ENCODE results near the gene TEP1. TPM values are rescaled to one million over a fixed set of nuclear protein-coding genes. Genes with fewer than 3 reads are reported as not detected.

TEP1 gene
- total and polyA plus RNA-seq, 2 experiments from 2014 or later: 3.0 to 8.5 TPM

DNA sequence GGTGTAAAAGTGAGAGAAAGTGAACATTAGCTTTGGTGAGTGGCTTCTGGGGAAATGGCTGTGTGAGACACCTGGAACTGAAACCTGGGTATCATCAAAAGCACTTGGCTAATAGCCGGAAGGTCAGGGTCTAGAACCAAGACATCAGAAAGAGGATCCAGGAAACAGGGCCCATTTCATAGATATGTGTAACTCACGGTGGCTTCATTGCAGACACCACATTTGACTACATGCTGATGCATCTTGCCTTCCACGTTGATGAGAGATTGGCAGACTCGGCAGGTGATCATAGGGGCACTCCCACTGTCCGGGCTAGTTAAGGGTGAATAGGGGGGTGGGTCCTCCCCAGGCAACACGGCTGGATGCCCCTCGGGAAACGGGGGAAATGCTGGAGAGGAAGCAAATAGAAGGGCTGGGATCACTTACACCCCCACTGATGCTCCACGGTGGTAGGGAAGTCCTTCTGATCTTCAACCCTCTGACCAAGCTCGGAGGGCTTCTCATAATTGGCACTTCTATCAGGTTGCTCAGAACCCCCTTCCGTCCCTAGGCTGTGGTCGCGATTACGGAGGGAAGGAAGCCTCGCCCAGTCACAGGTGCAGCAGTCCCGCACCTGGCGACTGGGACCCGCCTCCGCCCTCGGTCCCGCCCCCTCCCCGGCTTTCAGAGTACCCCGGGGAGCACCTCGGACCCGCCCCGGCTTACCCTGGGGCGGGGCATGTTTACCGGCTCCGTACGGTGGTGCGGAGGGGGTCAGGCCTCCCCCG is 47.3 kb upstream of the TEP1 start:
- peaks cover 29% of the 10 kb centered on the region; the same call in 1 of the 2 replicates for H3F3A ChIP-seq (replicated peaks; ENCODE audit: low read depth)
- peaks cover 28% of the 10 kb centered on the region for H3K79me2 ChIP-seq (replicated peaks; ENCODE audit: insufficient read depth)
- peak overlapping the region; percentile 93 for H3K27ac Mint-ChIP-seq
- peak overlapping the region; percentile 64 for H3K4me3 ChIP-seq
- DNase-seq (ENCODE audit: low spot score) (peak; percentile 76), ATAC-seq (peak; percentile 59)
- peaks cover 22% of the 10 kb centered on the region for H3K4me1 Mint-ChIP-seq
- peaks cover 5% of the 10 kb centered on the region; the same call in 1 of the 2 replicates for H3K9me2 ChIP-seq (ENCODE audit: insufficient read depth)
- peaks cover 3% of the 10 kb centered on the region; the same call in 2 of the 3 replicates for H3K36me3 Mint-ChIP-seq (ENCODE audit: low read depth)
- peaks cover 11% of the 10 kb centered on the region for H4K20me1 ChIP-seq (replicated peaks; ENCODE audit: insufficient read depth)
- peak overlapping the region; percentile 91 for H3K4me2 ChIP-seq
- TF ChIP-seq, protein P1, sequence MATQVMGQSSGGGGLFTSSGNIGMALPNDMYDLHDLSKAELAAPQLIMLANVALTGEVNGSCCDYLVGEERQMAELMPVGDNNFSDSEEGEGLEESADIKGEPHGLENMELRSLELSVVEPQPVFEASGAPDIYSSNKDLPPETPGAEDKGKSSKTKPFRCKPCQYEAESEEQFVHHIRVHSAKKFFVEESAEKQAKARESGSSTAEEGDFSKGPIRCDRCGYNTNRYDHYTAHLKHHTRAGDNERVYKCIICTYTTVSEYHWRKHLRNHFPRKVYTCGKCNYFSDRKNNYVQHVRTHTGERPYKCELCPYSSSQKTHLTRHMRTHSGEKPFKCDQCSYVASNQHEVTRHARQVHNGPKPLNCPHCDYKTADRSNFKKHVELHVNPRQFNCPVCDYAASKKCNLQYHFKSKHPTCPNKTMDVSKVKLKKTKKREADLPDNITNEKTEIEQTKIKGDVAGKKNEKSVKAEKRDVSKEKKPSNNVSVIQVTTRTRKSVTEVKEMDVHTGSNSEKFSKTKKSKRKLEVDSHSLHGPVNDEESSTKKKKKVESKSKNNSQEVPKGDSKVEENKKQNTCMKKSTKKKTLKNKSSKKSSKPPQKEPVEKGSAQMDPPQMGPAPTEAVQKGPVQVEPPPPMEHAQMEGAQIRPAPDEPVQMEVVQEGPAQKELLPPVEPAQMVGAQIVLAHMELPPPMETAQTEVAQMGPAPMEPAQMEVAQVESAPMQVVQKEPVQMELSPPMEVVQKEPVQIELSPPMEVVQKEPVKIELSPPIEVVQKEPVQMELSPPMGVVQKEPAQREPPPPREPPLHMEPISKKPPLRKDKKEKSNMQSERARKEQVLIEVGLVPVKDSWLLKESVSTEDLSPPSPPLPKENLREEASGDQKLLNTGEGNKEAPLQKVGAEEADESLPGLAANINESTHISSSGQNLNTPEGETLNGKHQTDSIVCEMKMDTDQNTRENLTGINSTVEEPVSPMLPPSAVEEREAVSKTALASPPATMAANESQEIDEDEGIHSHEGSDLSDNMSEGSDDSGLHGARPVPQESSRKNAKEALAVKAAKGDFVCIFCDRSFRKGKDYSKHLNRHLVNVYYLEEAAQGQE (IDR thresholded peaks at IDR 0.05; ENCODE audit: unreplicated experiment): no peak
- TF ChIP-seq, protein P2, sequence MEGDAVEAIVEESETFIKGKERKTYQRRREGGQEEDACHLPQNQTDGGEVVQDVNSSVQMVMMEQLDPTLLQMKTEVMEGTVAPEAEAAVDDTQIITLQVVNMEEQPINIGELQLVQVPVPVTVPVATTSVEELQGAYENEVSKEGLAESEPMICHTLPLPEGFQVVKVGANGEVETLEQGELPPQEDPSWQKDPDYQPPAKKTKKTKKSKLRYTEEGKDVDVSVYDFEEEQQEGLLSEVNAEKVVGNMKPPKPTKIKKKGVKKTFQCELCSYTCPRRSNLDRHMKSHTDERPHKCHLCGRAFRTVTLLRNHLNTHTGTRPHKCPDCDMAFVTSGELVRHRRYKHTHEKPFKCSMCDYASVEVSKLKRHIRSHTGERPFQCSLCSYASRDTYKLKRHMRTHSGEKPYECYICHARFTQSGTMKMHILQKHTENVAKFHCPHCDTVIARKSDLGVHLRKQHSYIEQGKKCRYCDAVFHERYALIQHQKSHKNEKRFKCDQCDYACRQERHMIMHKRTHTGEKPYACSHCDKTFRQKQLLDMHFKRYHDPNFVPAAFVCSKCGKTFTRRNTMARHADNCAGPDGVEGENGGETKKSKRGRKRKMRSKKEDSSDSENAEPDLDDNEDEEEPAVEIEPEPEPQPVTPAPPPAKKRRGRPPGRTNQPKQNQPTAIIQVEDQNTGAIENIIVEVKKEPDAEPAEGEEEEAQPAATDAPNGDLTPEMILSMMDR (conservative IDR thresholded peaks at IDR 0.05; ENCODE audit: low read depth in 2 of 2): no peak
- TF ChIP-seq EZH2phosphoT487 (IDR thresholded peaks at IDR 0.05; ENCODE audit: unreplicated experiment): no peak
- TF ChIP-seq CREB1 (CRISPR knock-in tag; IDR thresholded peaks at IDR 0.05; ENCODE audit: low read depth): no peak
- H3K36me3 ChIP-seq (ENCODE audit: insufficient read depth): peaks cover 17% of the 10 kb centered on the region
- peaks cover 15% of the 10 kb centered on the region for H3K27me3 Mint-ChIP-seq (ENCODE audit: insufficient read depth, low read depth, poor library complexity)
- peaks cover 11% of the 10 kb centered on the region for H3K9me3 Mint-ChIP-seq
- H3K27me3 ChIP-seq (ENCODE audit: insufficient read depth): no peaks in the 10 kb centered on the region
- peak overlapping the region; percentile 53 for H3K27ac ChIP-seq (ENCODE audit: low read depth)
- H3K4me1 ChIP-seq (ENCODE audit: insufficient read depth): peaks cover 22% of the 10 kb centered on the region
- peak overlapping the region; percentile 95 for H3K4me3 Mint-ChIP-seq
- no peak overlapping the region for H2AFZ ChIP-seq

DNA sequence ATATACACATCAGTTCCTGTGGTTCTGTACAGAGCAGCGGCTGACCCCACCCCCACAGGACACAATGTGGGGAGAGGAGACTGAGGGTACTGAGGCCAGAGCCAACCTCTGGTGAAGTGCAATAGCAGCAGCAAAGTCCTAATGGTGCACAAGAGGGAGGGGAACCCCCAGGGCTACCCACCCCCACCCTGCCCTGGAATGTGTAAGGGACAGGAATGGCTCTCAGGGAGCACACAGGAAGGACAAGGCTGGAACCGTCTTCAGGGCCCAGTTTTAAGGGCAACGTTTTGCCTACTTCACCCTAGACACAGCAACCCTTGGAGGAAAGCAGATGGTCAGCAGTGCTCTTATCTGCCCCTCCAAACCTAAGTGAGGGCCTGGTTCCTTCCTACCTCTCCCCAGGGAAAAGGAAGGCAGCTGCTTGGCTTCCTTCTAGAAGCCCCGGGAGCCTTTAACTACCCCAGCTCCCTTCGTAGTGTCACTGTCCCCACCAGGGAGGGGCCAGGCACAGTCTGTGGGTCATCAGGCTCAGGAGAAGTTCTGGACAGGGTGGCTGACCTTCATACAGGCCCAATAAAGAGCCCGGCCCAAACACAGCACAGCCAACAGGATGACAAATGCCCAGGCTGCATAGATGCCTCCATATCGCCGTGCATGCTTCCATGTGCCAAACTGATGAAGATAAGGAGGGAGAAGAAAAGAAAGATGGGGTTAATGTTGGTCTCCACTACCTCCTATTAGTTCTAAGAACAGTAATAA is 44.9 kb upstream of the TEP1 start:
- H3K36me3 Mint-ChIP-seq (ENCODE audit: low read depth): peaks cover 5% of the 10 kb centered on the region; the same call in 2 of the 3 replicates
- Histone ChIP-seq H3K4me2 (no peak overlapping the region), H3F3A (replicated peaks; ENCODE audit: low read depth) (peaks cover 32% of the 10 kb centered on the region; the same call in 1 of the 2 replicates), H3K36me3 (ENCODE audit: insufficient read depth) (peaks cover 17% of the 10 kb centered on the region), H3K79me2 (replicated peaks; ENCODE audit: insufficient read depth) (peaks cover 42% of the 10 kb centered on the region), H3K27ac (ENCODE audit: low read depth) (peak overlapping the region; percentile 67), H3K27me3 (ENCODE audit: insufficient read depth) (no peaks in the 10 kb centered on the region), H3K4me1 (ENCODE audit: insufficient read depth) (peaks cover 29% of the 10 kb centered on the region), H3K9me2 (ENCODE audit: insufficient read depth) (peaks cover 5% of the 10 kb centered on the region; the same call in 1 of the 2 replicates), H4K20me1 (replicated peaks; ENCODE audit: insufficient read depth) (peaks cover 11% of the 10 kb centered on the region), H3K4me3 (no peak overlapping the region), H2AFZ (no peak overlapping the region)
- H3K27me3 Mint-ChIP-seq (ENCODE audit: insufficient read depth, low read depth, poor library complexity): peaks cover 12% of the 10 kb centered on the region
- DNase-seq (ENCODE audit: low spot score): peak; percentile 15
- H3K4me1 Mint-ChIP-seq: peaks cover 22% of the 10 kb centered on the region
- H3K27ac Mint-ChIP-seq: no peak overlapping the region; the same call in 1 of the 2 replicates
- no peak for ATAC-seq
- 0 out of 3 replicates have a peak overlapping the region, but pooled peaks have one; percentile 95 for H3K4me3 Mint-ChIP-seq
- H3K9me3 Mint-ChIP-seq: peaks cover 11% of the 10 kb centered on the region
- TF ChIP-seq, protein P3, sequence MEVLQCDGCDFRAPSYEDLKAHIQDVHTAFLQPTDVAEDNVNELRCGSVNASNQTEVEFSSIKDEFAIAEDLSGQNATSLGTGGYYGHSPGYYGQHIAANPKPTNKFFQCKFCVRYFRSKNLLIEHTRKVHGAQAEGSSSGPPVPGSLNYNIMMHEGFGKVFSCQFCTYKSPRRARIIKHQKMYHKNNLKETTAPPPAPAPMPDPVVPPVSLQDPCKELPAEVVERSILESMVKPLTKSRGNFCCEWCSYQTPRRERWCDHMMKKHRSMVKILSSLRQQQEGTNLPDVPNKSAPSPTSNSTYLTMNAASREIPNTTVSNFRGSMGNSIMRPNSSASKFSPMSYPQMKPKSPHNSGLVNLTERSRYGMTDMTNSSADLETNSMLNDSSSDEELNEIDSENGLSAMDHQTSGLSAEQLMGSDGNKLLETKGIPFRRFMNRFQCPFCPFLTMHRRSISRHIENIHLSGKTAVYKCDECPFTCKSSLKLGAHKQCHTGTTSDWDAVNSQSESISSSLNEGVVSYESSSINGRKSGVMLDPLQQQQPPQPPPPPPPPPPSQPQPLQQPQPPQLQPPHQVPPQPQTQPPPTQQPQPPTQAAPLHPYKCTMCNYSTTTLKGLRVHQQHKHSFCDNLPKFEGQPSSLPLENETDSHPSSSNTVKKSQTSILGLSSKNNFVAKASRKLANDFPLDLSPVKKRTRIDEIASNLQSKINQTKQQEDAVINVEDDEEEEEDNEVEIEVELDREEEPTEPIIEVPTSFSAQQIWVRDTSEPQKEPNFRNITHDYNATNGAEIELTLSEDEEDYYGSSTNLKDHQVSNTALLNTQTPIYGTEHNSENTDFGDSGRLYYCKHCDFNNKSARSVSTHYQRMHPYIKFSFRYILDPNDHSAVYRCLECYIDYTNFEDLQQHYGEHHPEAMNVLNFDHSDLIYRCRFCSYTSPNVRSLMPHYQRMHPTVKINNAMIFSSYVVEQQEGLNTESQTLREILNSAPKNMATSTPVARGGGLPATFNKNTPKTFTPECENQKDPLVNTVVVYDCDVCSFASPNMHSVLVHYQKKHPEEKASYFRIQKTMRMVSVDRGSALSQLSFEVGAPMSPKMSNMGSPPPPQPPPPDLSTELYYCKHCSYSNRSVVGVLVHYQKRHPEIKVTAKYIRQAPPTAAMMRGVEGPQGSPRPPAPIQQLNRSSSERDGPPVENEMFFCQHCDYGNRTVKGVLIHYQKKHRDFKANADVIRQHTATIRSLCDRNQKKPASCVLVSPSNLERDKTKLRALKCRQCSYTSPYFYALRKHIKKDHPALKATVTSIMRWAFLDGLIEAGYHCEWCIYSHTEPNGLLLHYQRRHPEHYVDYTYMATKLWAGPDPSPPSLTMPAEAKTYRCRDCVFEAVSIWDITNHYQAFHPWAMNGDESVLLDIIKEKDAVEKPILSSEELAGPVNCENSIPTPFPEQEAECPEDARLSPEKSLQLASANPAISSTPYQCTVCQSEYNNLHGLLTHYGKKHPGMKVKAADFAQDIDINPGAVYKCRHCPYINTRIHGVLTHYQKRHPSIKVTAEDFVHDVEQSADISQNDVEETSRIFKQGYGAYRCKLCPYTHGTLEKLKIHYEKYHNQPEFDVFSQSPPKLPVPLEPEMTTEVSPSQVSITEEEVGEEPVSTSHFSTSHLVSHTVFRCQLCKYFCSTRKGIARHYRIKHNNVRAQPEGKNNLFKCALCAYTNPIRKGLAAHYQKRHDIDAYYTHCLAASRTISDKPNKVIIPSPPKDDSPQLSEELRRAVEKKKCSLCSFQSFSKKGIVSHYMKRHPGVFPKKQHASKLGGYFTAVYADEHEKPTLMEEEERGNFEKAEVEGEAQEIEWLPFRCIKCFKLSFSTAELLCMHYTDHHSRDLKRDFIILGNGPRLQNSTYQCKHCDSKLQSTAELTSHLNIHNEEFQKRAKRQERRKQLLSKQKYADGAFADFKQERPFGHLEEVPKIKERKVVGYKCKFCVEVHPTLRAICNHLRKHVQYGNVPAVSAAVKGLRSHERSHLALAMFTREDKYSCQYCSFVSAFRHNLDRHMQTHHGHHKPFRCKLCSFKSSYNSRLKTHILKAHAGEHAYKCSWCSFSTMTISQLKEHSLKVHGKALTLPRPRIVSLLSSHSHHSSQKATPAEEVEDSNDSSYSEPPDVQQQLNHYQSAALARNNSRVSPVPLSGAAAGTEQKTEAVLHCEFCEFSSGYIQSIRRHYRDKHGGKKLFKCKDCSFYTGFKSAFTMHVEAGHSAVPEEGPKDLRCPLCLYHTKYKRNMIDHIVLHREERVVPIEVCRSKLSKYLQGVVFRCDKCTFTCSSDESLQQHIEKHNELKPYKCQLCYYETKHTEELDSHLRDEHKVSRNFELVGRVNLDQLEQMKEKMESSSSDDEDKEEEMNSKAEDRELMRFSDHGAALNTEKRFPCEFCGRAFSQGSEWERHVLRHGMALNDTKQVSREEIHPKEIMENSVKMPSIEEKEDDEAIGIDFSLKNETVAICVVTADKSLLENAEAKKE (CRISPR knock-in tag; IDR thresholded peaks at IDR 0.05): no peak
- TF ChIP-seq POLR2AphosphoS5 (IDR thresholded peaks at IDR 0.05; ENCODE audit: low read depth): 0 out of 2 replicates have a peak, but pooled peaks have one; percentile 28
